Posterior cingulate gyrus (tissue), 11 donors: ENCODE data around the gene PER2.

Experiments used
- DNase-seq, 10 donors: peaks; one replicate each; pipeline versions ENCODE4 v3.0.0 to v3.0.0-alpha.2; 2020 to 2021; ENCODE audit warnings: mixed read lengths in 3 of 10
- intact Hi-C: fragments of 100-400 bp; cut with DNase I; formaldehyde crosslinking; loops from one replicate; pipeline ENCODE4 v1.15.1; 2023

PER2 gene

GRCh38 chr2:238271061-238271554 is 17.3 kb downstream of the PER2 start:
- intact Hi-C loops = no loop called here
- peak in 2 of 10 donors; percentile 62 to 65 for DNase-seq

GRCh38 chr2:238270606-238271005 is 17.8 kb downstream of the PER2 start:
- DNase-seq = peak in 2 of 10 donors; percentile 66 to 78
- intact Hi-C loops = no loop called here

- DNase-seq = peak in 2 of 10 donors; percentile 2 to 9
These were observed 18.7 kb downstream of the PER2 start for GRCh38 chr2:238269741-238270140.

GRCh38 chr2:238267884-238268680 is 20.3 kb downstream of the PER2 start:
- intact Hi-C loops = loop anchor here (10.0 kb wide), 1 partner anchor 303 kb away; the partner anchor contains the start of gene UBE2F
- peak in 3 of 10 donors; percentile 41 to 71 (median 66) for DNase-seq

More at GRCh38 chr2:238269741-238270140, 18.7 kb downstream of the PER2 start:
- intact Hi-C loops = loop anchor here (10.0 kb wide), 1 partner anchor 305 kb away; the partner anchor contains the start of gene UBE2F

- DNase-seq = peak in 1 of 10 donors; percentile 58
- intact Hi-C loops = loop anchor here (10.0 kb wide), 1 partner anchor 303 kb away; the partner anchor contains the start of gene UBE2F
These were observed 21.1 kb downstream of the PER2 start for GRCh38 chr2:238267341-238267710.

GRCh38 chr2:238265605-238266004 is 22.8 kb downstream of the PER2 start:
- intact Hi-C loops = loop anchor here (10.0 kb wide), 1 partner anchor 301 kb away; the partner anchor contains the start of gene UBE2F
- DNase-seq = no peak

GRCh38 chr2:238264072-238264460 is 24.3 kb downstream of the PER2 start:
- intact Hi-C loops = loop anchor here (10.0 kb wide), 1 partner anchor 299 kb away; the partner anchor contains the start of gene UBE2F
- peak in 3 of 10 donors; percentile 25 to 66 (median 55) for DNase-seq

- intact Hi-C loops = loop anchor here (1.0 to 10.0 kb wide), 3 partner anchors 103 to 405 kb away; partner anchors contain the start of gene UBE2F
- peak; percentile 84 to 99 (median 94) for DNase-seq
These were observed 25.0 kb downstream of the PER2 start for GRCh38 chr2:238263204-238264071.

GRCh38 chr2:238262496-238263122 is 25.8 kb downstream of the PER2 start:
- peak in 3 of 10 donors; percentile 48 to 69 (median 53) for DNase-seq
- intact Hi-C loops = loop anchor here (1.0 to 10.0 kb wide), 3 partner anchors 102 to 404 kb away; partner anchors contain the start of gene UBE2F

GRCh38 chr2:238261718-238262375 is 26.6 kb downstream of the PER2 start:
- intact Hi-C loops = loop anchor here (2.0 to 10.0 kb wide), 2 partner anchors 101 to 297 kb away; partner anchors contain the start of gene UBE2F
- DNase-seq = peak in 3 of 10 donors; percentile 43 to 68 (median 58)

GRCh38 chr2:238260883-238261282 is 27.5 kb downstream of the PER2 start:
- DNase-seq = peak in 3 of 10 donors; percentile 62 to 79 (median 67)

GRCh38 chr2:238259061-238260020 is 29.1 kb downstream of the PER2 start:
- intact Hi-C loops = loop anchor here (10.0 kb wide), 1 partner anchor 295 kb away; the partner anchor contains the start of gene UBE2F
- peak in 3 of 10 donors; percentile 28 to 80 (median 47) for DNase-seq

More at GRCh38 chr2:238260883-238261282, 27.5 kb downstream of the PER2 start:
- intact Hi-C loops = loop anchor here (10.0 kb wide), 1 partner anchor 296 kb away; the partner anchor contains the start of gene UBE2F

- intact Hi-C loops = no loop called here
- peak in 3 of 10 donors; percentile 6 to 47 (median 40) for DNase-seq
These were observed 30.4 kb downstream of the PER2 start for GRCh38 chr2:238257786-238258700.

- peak in 8 of 10 donors; percentile 40 to 93 (median 60) for DNase-seq
- intact Hi-C loops = no loop called here
These were observed 31.8 kb downstream of the PER2 start for GRCh38 chr2:238256594-238257104.

- DNase-seq = peak in 3 of 10 donors; percentile 31 to 68 (median 38)
These were observed 32.3 kb downstream of the PER2 start for GRCh38 chr2:238256111-238256510.

GRCh38 chr2:238255636-238256035 is 32.8 kb downstream of the PER2 start:
- DNase-seq = peak in 2 of 10 donors; percentile 10 to 70
- intact Hi-C loops = no loop called here

More at GRCh38 chr2:238256111-238256510, 32.3 kb downstream of the PER2 start:
- intact Hi-C loops = no loop called here
